HepG2 (cell line): ENCODE results near the gene FUCA2. TPM values are rescaled to one million over a fixed set of nuclear protein-coding genes. Genes with fewer than 3 reads are reported as not detected.

Experiments used
- CREB1 ChIP-seq, 2 experiments: fragments of 450-650 bp in 1 of 2; IDR thresholded peaks; 2 replicates each; pipeline ENCODE4 v1.6.1; 2016 to 2017; ENCODE audit warnings: control low read depth in 1 of 2, mild to moderate bottlenecking in 1 of 2, missing compliant biosample characterization in 1 of 2, missing genetic modification characterization in 1 of 2
- FOXP4 ChIP-seq: sonication (generic); formaldehyde crosslinking; IDR thresholded peaks from 2 replicates; pipeline ENCODE4 v1.4.0; 2020; ENCODE audit warnings: missing genetic modification reagents
- HDAC1 ChIP-seq: sonication (generic); formaldehyde crosslinking; IDR thresholded peaks from 2 replicates; pipeline ENCODE4 v1.5.1; 2020; ENCODE audit warnings: mild to moderate bottlenecking, missing genetic modification reagents
- HNF4A ChIP-seq: sonication (generic); formaldehyde crosslinking; IDR thresholded peaks from 2 replicates; pipeline ENCODE4 v1.4.0; 2020; ENCODE audit warnings: missing genetic modification reagents
- MAFF ChIP-seq: IDR thresholded peaks from 2 replicates; pipeline ENCODE4 v1.6.1; 2011; ENCODE audit warnings: low read depth, low read length, improper control_type of control experiment
- NR2F1 ChIP-seq, 2 experiments: fragments of 450-650 bp in 1 of 2; formaldehyde crosslinking in 1 of 2; IDR thresholded peaks; 2 replicates each; pipeline versions ENCODE4 v1.5.0 to v1.6.1; 2016 to 2020; ENCODE audit warnings: mild to moderate bottlenecking in 1 of 2, missing compliant biosample characterization in 1 of 2, missing genetic modification reagents in 1 of 2, moderate library complexity in 1 of 2
- REST ChIP-seq, 2 experiments: IDR thresholded peaks; 2 replicates each; pipeline ENCODE4 v1.6.1; 2011 to 2012; ENCODE audit warnings: low read length in 2 of 2, borderline replicate concordance in 1 of 2, low read depth in 1 of 2, mild to moderate bottlenecking in 1 of 2, moderate library complexity in 1 of 2
- TAF1 ChIP-seq: sonication (generic); formaldehyde crosslinking; IDR thresholded peaks from 2 replicates; pipeline ENCODE4 v1.4.0; 2020; ENCODE audit warnings: missing genetic modification reagents
- TFE3 ChIP-seq: IDR thresholded peaks from 2 replicates; pipeline ENCODE4 v1.6.1; 2016
- ZFY ChIP-seq: sonication (generic); formaldehyde crosslinking; IDR thresholded peaks from 2 replicates; pipeline ENCODE4 v1.4.0; 2020; ENCODE audit warnings: missing genetic modification reagents
- ZNF530 ChIP-seq: sonication (generic); formaldehyde crosslinking; IDR thresholded peaks from 2 replicates; pipeline ENCODE4 v1.5.0; 2020; ENCODE audit warnings: low read depth, mild to moderate bottlenecking, missing genetic modification reagents
- ZNF639 ChIP-seq: conservative IDR thresholded peaks from 2 replicates; pipeline ENCODE4 v1.6.1; 2018; ENCODE audit warnings: missing genetic modification reagents
- ZNF749 ChIP-seq: sonication (generic); formaldehyde crosslinking; IDR thresholded peaks from 2 replicates; pipeline ENCODE4 v1.8.0; 2022; ENCODE audit warnings: mild to moderate bottlenecking, missing genetic modification reagents, moderate library complexity, borderline replicate concordance
- ZNF850 ChIP-seq: sonication (generic); formaldehyde crosslinking; conservative IDR thresholded peaks from 2 replicates; pipeline ENCODE4 v1.9.0; 2021; ENCODE audit warnings: mild to moderate bottlenecking, missing genetic modification reagents
- polyA plus RNA-seq, 8 experiments: library from polyadenylated mRNA; depleted of rRNA in 3 of 8; stranded (reverse) in 7 of 8; unstranded in 1 of 8; fragments of >200 nt; fragmentation: Illumina TruSeq in 4 of 8; extraction: Trizol in 4 of 8; gene quantifications; 2 replicates each; pipeline versions ENCODE4 v1.2.1 to v1.2.3, GENCODE V29; 2011 to 2016; ENCODE audit warnings: low read depth in 4 of 8, missing spikeins in 1 of 8, mixed read lengths in 1 of 8; ENCODE audit not compliant: insufficient read depth in 1 of 8
- total RNA-seq, 5 experiments: library from RNA; depleted of rRNA; stranded (reverse); fragments of >200 nt; fragmentation: Illumina TruSeq; extraction: Trizol; gene quantifications; 2 replicates each; pipeline ENCODE4 v1.2.3, GENCODE V29; 2016; ENCODE audit warnings: low read depth in 1 of 5

The FUCA2 gene
- total and polyA plus RNA-seq, 2 of the 13 experiments (the other 11 are each of a cell fraction or from before 2014, with no cell fraction given) = 87.4 to 144 TPM

GRCh38 chr6:143545976-143546547 is 34.5 kb upstream of the FUCA2 start (continued):
- TF ChIP-seq REST (IDR thresholded peaks at IDR 0.05; ENCODE audit: borderline replicate concordance in 1 of 2, low read depth in 1 of 2, low read length in 2 of 2) (no peak), HNF4A (CRISPR knock-in tag) (peak; percentile 58), ZNF749 (CRISPR knock-in tag) (no peak), NR2F1 (CRISPR knock-in tag; IDR thresholded peaks at IDR 0.05) (peak in 1 of 2 experiments; percentile 47; a peak in 2 of 4 replicates), ZFY (CRISPR knock-in tag) (no peak), TAF1 (no peak), ZNF850 (CRISPR knock-in tag) (no peak), ZNF530 (no peak), HDAC1 (CRISPR knock-in tag) (peak; percentile 23; the same call in 1 of the 2 replicates), TFE3 (CRISPR knock-in tag) (0 out of 2 replicates have a peak, but pooled peaks have one; percentile 36), ZNF639 (no peak), CREB1 (IDR thresholded peaks at IDR 0.05) (no peak; the same call in 1 of the 2 replicates), CREB1 (CRISPR knock-in tag; IDR thresholded peaks at IDR 0.05) (peak; percentile 38), FOXP4 (CRISPR knock-in tag) (peak; percentile 11; the same call in 1 of the 2 replicates), MAFF (peak; percentile 42; the same call in 1 of the 2 replicates)
